HG03354 (cell line): ENCODE measurements around the gene SLC22A1.
"Not testable (repeated sequence)": the region's sequence is repeated elsewhere in the genome, so short reads cannot be mapped to it uniquely, and the experiment has no call there.

Source experiments
- ATAC-seq: cut with Tn5 transposase; IDR thresholded peaks from one replicate; pipeline ENCODE4 v1.9.1; 2021; ENCODE audit warnings: mild to moderate bottlenecking; ENCODE audit not compliant: unreplicated experiment, poor library complexity, severe bottlenecking

The SLC22A1 gene

GRCh38 chr6:160163425-160163824 is 41.8 kb downstream of the SLC22A1 start:
- no peak for ATAC-seq

- no peak for ATAC-seq
Measured at GRCh38 chr6:160163912-160164311, 42.3 kb downstream of the SLC22A1 start.

- ATAC-seq: not testable (repeated sequence)
Measured at GRCh38 chr6:160165928-160166327, 44.3 kb downstream of the SLC22A1 start.

GRCh38 chr6:160167604-160168399 is 46.2 kb downstream of the SLC22A1 start:
- ATAC-seq: no peak

- no peak for ATAC-seq
Measured at GRCh38 chr6:160170018-160170680, 48.5 kb downstream of the SLC22A1 start.

GRCh38 chr6:160172704-160173103 is 51.1 kb downstream of the SLC22A1 start:
- no peak for ATAC-seq

GRCh38 chr6:160173806-160174527 is 52.4 kb downstream of the SLC22A1 start:
- no peak for ATAC-seq

GRCh38 chr6:160174681-160175080 is 53.1 kb downstream of the SLC22A1 start:
- ATAC-seq: no peak

- no peak for ATAC-seq
Measured at GRCh38 chr6:160177220-160177619, 55.6 kb downstream of the SLC22A1 start.

GRCh38 chr6:160178271-160178670 is 56.7 kb downstream of the SLC22A1 start:
- no peak for ATAC-seq

GRCh38 chr6:160180706-160181105 is 59.1 kb downstream of the SLC22A1 start:
- no peak for ATAC-seq

- ATAC-seq: no peak
Measured at GRCh38 chr6:160188773-160189172, 67.2 kb downstream of the SLC22A1 start.

GRCh38 chr6:160190081-160190480 is 68.5 kb downstream of the SLC22A1 start:
- ATAC-seq: no peak

GRCh38 chr6:160190973-160191372 is 69.4 kb downstream of the SLC22A1 start:
- ATAC-seq: no peak

- no peak for ATAC-seq
Measured at GRCh38 chr6:160192840-160193239, 71.2 kb downstream of the SLC22A1 start.

- no peak for ATAC-seq
Measured at GRCh38 chr6:160194808-160195207, 73.2 kb downstream of the SLC22A1 start.

- no peak for ATAC-seq
Measured at GRCh38 chr6:160197662-160198061, 76.0 kb downstream of the SLC22A1 start.

GRCh38 chr6:160198606-160199211 is 77.1 kb downstream of the SLC22A1 start:
- ATAC-seq: peak; percentile 98

GRCh38 chr6:160201061-160201460 is 79.4 kb downstream of the SLC22A1 start:
- ATAC-seq: no peak

- ATAC-seq: no peak
Measured at GRCh38 chr6:160202411-160202810, 80.8 kb downstream of the SLC22A1 start.
